ENCODE data around the gene HCN2.

- TF ChIP-seq CTCF (IDR thresholded peaks at IDR 0.05) (no peak), POLR2A (IDR thresholded peaks at IDR 0.05) (no peak)
Measured at GRCh38 chr19:640161-640558, 50.5 kb downstream of the HCN2 start.

All from body of pancreas (tissue), 4 donors.